Ovary (tissue), 3 donors: Measurements from ENCODE around the gene RPIA.
"Not testable (repeated sequence)": the region's sequence is repeated elsewhere in the genome, so short reads cannot be mapped to it uniquely, and the experiment has no call there.

Source experiments
- CTCF ChIP-seq, 3 donors: fragments of 450-650 bp in 2 of 3; fragments of 200-600 bp in 1 of 3; IDR thresholded peaks; one replicate each; pipeline versions ENCODE4 v1.5.1 to v1.8.0; 2016 to 2022; ENCODE audit warnings: antibody characterized with exemption in 3 of 3, mild to moderate bottlenecking in 1 of 3
- POLR2A ChIP-seq: fragments of 450-650 bp; IDR thresholded peaks from one replicate; pipeline ENCODE4 v1.6.1; 2017; ENCODE audit warnings: antibody characterized with exemption, mild to moderate bottlenecking, moderate library complexity
- donor health status: DM: no; HTN: no; CAD: no.

GRCh38 chr2:88789213-88789612 lies 97.7 kb downstream of the RPIA start:
- TF ChIP-seq CTCF (IDR thresholded peaks at IDR 0.05); POLR2A: not testable (repeated sequence)
